ENCODE data around the gene FSIP1.

- no peak for TF ChIP-seq MAX (IDR thresholded peaks at IDR 0.05)
- no peak for TF ChIP-seq CTCF (IDR thresholded peaks at IDR 0.05)
- TF ChIP-seq RFX5 (IDR thresholded peaks at IDR 0.05), result no peak
These were observed 47.4 kb downstream of the FSIP1 start for GRCh38 chr15:39735120-39735717.
